Measurements from ENCODE around the gene MRPL16.

Gene MRPL16

DNA sequence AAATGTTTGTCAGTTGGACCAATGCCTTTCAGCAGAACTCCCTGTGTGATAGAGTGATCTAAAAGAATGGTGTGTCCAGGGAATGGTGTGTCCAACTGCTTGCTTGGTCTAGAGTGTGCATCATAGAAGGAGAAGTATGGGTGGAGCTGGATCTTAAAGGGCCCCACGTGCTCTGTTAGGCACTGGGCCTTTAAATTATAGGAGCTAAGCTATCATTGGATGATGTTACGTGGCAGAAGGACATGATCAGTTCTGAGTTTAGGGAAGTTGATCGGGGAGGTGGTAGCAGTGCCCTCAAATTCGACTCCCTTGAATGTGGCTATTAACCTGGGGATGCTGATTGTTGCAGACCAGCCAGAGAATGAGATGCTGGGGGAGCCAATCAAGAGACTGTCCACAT lies 39.0 kb downstream of the MRPL16 start:
- no peak for DNase-seq
- TF ChIP-seq GATA1 (IDR thresholded peaks at IDR 0.05; ENCODE audit: low read depth, low read length) (no peak), POLR2A (IDR thresholded peaks at IDR 0.05; ENCODE audit: low read length) (no peak)

DNA sequence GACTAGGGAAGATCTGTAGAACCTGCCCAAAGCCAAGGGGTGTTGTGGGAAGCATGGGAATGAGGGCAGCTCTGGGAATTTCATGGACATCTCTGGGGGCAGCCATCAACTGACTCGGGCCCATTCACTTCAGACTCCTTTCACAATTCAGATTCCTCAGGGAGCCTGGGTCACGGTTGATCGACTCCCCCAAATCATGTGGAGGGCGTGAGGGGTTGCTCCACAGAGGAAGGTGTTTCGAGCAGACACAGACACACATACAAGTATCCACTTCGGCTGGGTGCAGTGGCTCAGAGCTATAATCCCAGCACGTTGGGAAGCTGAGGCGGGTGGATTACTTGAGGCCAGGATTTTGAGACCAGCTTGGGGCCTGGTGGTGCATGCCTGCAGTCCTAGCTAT lies 39.7 kb downstream of the MRPL16 start:
- TF ChIP-seq POLR2A (IDR thresholded peaks at IDR 0.05; ENCODE audit: low read length): no peak
- no peak for TF ChIP-seq GATA1 (IDR thresholded peaks at IDR 0.05; ENCODE audit: low read depth, low read length)
- no peak for DNase-seq

DNA sequence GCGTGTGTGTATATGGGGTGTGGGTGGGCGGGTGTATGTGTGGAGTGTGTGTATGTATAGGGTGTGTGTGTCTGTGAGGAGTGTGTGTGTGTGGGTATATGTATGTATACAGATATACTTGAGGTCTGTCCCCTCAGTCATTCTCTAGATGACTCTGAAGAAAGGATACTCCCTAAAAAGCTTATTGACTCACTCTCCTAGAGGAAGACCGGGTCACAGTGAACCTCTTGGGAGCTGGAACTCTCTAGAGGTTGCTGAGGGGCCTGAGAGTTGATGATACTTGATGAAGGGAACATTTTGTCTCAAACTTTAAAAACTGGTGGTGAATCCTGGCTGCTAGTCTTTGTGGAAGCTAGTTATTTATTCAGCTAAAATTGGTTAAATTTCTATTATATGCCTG lies 40.3 kb downstream of the MRPL16 start:
- no peak for DNase-seq
- TF ChIP-seq GATA1 (IDR thresholded peaks at IDR 0.05; ENCODE audit: low read depth, low read length) (no peak), POLR2A (IDR thresholded peaks at IDR 0.05; ENCODE audit: low read length) (no peak)

DNA sequence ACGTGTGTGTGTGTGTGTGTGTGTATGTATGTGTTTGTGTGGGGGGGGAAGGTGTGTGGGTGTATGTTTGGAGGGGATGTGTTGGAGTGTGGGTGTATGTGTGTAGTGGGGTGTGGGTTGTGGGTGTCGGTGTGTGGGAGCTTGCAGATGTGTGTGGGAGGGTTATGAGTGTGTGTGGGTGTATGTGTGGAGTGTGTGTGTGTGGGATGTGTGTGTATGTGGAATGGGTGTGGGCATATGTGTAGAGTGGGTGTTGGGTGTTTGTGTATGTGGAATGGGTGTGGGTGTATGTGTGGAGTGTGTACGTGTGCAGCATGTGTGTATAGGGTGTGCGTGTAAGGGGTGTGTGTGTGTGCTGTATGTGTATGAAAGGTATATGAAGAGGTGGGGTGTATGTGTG lies 40.8 kb downstream of the MRPL16 start:
- no peak for DNase-seq
- TF ChIP-seq POLR2A (IDR thresholded peaks at IDR 0.05; ENCODE audit: low read length) (no peak), GATA1 (IDR thresholded peaks at IDR 0.05; ENCODE audit: low read depth, low read length) (no peak)

DNA sequence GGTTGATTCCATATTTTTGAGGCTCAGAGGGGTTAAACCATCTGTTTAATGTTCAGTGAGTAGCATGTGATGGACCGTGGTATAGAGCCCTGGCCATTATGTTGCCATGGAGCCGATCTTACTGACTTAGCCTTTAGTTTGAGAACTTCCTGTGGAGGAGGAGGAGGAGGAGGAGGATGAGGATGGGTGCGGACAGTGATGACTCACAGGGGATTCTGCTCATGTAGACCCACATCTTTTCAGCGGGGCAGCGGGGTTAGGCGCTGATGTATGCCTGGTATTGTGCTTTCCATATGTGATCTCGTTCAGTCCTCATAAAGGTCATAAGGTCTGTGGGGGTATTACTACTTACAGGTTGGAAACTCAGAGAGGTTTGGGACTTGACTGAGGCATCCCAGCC lies 41.5 kb downstream of the MRPL16 start:
- TF ChIP-seq GATA1 (IDR thresholded peaks at IDR 0.05; ENCODE audit: low read depth, low read length) (no peak), POLR2A (IDR thresholded peaks at IDR 0.05; ENCODE audit: low read length) (no peak)
- DNase-seq: no peak

DNA sequence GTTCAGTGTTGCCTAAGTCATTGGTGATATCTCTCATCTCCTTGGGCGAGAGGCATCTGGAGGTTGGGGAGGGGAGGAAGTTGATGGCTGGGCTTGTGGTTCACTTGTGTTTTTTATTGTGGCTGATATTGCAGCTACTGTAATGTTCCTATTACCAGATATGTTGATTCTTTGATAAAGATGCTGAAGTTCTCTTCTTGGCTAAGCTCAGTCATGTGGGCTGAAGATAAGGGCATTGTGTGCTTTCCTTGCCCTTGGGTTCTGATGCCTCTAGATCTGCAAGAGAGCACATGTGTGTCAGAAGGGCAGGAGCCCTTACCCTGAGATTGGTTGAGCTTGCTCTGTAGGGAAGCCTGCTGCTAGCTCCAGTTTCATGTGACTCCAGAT lies 43.4 kb downstream of the MRPL16 start:
- TF ChIP-seq POLR2A (IDR thresholded peaks at IDR 0.05; ENCODE audit: low read length): no peak
- TF ChIP-seq GATA1 (IDR thresholded peaks at IDR 0.05; ENCODE audit: low read depth, low read length): no peak
- peak; percentile 63 to 92 for DNase-seq

DNA sequence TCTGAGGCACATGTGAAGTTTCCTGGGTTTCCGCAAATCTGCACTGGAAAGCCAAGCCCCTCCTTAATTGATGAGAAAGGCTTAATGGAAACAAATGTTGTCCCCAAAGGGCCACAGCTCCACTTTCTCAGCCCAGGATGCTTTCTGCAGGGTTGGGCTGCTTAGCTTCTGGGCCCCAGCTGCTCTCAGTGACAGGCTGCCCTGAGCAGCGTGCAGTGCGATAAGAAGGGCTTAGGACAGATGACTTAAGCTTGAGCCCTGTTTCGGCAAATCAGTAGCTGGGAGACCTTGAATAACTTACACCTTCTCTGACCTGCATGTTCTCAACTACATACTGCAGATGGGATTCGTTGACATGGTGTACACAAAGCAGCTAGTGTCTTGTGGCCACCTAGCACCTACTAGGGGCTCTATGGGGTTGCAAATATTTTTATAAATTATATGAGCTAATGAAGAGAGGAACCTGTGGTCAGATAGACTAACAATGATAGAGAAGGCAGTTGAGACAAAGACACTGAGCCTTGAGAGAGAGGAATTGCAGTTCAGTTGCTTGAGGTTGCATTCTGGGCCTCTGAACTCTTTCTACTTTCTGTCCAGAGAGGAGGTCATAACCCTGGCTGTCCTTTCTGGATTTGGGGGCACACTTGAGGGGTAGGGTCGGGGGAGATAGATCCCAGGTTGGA lies 43.9 kb downstream of the MRPL16 start:
- DNase-seq: peak; percentile 53 to 77
- TF ChIP-seq POLR2A (IDR thresholded peaks at IDR 0.05; ENCODE audit: low read length): no peak

DNA sequence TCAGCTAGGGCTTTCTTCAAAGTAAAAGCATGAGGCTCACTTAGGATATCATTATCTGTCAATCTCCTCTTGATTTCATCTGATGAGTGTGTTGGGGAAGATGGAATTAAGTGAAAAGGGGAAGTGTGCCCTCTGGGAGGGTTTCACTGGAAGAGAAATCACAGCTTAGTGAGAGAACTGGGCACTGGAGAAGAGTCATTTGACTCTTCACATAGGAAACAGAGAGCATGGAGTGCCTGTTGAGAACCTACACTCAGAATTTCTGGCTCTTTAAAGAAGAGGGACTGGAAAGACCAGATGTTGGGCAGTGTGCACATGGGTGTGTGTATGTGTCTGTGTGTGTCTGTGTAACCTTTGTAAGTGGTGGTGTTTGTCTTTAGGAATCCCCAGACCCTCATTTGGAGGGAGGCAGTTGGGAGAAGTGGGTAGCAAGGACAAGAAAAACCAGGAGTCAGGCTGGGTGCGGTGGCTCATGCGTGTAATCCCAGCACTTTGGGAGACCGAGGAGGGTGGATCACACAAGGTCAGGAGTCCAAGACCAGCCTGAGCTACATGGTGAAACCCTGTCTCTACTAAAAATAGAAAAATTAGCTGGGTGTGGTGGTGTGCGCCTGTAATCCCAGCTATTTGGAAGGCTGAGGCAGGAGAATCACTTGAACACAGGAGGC lies 45.4 kb downstream of the MRPL16 start:
- no peak for TF ChIP-seq GATA1 (IDR thresholded peaks at IDR 0.05; ENCODE audit: low read depth, low read length)
- TF ChIP-seq POLR2A (IDR thresholded peaks at IDR 0.05; ENCODE audit: low read length): no peak
- no peak for DNase-seq

DNA sequence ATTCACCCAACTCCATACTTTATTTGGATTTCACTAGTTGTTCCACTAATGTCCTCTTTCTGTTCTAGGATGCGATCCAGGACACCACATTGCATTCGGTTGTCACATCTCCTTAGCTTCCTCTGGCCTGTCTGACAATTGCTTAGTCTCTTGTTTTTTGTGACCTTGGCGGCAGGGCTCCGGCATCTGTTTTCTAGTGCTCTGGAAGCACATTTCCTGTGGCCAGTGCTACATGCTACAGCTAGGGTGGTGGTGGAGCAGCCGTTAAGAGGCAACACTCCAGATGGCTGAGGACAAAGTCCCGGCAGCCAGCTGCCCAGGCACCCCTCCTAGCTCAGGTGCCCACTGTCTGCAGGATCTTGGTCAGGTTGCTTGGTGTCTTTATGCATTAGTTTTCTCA lies 48.6 kb downstream of the MRPL16 start:
- TF ChIP-seq GATA1 (IDR thresholded peaks at IDR 0.05; ENCODE audit: low read depth, low read length) (no peak), POLR2A (IDR thresholded peaks at IDR 0.05; ENCODE audit: low read length) (no peak)
- DNase-seq: no peak

DNA sequence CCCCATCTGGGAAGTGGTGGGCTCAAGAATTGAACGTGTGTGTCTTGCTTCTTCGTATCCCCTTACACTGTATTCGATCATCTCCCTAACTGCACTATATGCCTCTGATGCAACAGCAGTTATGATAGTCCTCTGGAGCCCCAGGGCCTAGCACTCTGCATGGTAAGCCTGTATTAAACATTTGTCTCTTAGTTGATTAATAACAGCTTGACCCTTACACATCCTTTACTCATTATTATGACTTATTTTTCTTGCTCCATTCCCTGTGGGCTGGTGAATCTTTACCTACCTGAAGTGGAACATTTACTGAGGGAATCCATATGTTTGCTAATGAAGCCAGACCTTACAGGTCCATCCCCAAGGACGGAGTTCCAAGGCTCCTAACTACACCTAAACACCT lies 49.8 kb downstream of the MRPL16 start:
- no peak for DNase-seq
- no peak for TF ChIP-seq POLR2A (IDR thresholded peaks at IDR 0.05; ENCODE audit: low read length)
- TF ChIP-seq GATA1 (IDR thresholded peaks at IDR 0.05; ENCODE audit: low read depth, low read length): no peak

DNA sequence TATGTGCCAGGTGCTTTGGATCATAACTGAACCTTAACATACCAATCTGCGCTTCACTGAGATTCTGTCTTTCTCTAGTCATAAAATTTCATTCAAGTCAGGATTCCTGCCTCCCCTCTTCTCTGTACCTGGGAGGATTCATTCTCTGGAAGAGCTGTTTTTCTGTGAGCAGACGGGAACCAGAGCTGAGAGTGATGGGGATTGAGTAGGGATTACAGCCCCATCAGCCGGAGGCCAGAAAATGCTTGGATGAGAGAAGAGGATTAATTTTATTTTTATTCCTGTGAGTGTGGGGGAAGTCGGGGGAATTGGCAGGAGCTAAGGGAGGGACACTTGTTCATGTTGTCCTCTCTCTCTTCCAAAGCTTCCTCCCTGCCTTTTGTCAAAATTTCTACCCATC lies 50.7 kb downstream of the MRPL16 start:
- no peak for TF ChIP-seq POLR2A (IDR thresholded peaks at IDR 0.05; ENCODE audit: low read length)
- no peak for TF ChIP-seq GATA1 (IDR thresholded peaks at IDR 0.05; ENCODE audit: low read depth, low read length)
- DNase-seq: no peak

DNA sequence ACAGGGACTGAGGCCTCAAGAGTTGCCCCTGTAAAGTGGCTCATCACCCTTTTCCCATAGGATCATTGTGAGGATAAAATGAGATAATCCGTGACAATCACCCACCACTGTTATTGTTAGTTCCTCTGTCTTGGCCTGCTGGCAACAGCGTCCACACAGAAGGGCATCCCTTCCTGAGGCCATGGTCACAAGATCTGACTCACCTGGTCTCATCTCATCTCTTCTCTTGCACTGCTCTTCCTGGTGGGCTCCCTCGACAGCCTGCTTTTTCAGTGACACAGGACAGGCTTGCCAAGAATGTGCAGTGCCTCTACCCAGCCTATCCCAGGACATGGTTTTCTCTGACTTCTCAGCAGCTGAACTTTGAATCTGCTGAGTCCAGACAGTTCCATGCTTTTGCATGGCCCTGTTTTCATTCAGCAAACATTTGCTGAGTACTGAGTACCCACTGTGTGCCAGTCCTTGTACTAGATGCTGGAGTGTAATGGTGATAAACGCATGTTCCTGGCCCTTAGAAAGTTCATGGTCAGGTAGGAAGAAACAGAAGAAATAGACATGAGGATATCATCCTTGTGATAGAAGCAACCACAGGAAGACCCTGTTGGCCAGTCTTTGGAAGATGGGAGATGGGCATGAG lies 52.1 kb downstream of the MRPL16 start:
- no peak for TF ChIP-seq GATA1 (IDR thresholded peaks at IDR 0.05; ENCODE audit: low read depth, low read length)
- TF ChIP-seq POLR2A (IDR thresholded peaks at IDR 0.05; ENCODE audit: low read length): no peak

DNA sequence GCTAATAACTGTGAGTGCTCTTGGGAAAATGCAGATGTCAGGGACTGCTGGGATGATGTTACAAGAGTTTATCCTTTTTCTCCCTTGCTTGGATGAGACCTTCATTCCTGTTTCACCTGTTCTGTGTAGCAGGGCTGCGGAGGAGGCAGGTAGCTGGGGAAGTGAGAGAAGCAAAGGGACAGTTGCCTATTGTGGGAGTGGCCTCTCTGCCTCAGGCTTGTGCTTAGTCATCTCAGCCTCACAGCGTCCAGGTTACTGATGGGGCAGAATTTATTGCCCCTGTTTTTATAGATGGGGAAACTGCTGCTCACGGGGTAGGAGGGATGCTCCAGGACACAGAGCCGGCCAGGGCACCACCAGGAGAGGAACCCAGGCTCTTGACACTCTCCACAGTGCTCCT lies 53.7 kb downstream of the MRPL16 start:
- DNase-seq: peak; percentile 29 to 57
- no peak for TF ChIP-seq POLR2A (IDR thresholded peaks at IDR 0.05; ENCODE audit: low read length)
- no peak for TF ChIP-seq GATA1 (IDR thresholded peaks at IDR 0.05; ENCODE audit: low read depth, low read length)

More for the DNA sequence above, 52.1 kb downstream of the MRPL16 start:
- DNase-seq: no peak

DNA sequence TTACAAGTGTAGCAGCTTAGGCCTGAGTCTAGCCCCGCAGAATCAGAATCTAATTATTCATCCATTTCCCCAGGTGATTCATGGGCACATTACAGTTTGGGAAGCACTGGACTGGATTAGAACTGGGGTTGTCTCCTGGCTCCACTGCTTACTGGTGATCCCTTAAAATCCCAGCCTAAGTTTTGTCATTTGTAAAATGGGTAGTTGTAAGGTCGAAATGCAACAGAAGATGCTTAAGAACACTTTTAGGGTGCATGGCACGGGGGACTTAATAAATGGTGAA lies 54.1 kb downstream of the MRPL16 start:
- DNase-seq: no peak

More for the DNA sequence above, 54.1 kb downstream of the MRPL16 start:
- TF ChIP-seq POLR2A (IDR thresholded peaks at IDR 0.05; ENCODE audit: low read length) (no peak), GATA1 (IDR thresholded peaks at IDR 0.05; ENCODE audit: low read depth, low read length) (no peak)

Data from erythroblast (primary cell).